Neuronal stem cell (in vitro differentiated cells): ENCODE results near the gene ATP5F1D.

Experiments
- DNase-seq: peaks from one replicate; pipeline ENCODE4 v3.0.0-alpha.2; 2013; ENCODE audit warnings: low spot score
- H2AFZ ChIP-seq: one replicate; pipeline ENCODE4 v1.6.1; 2013; ENCODE audit warnings: mild to moderate bottlenecking, low read length, inconsistent platforms
- H2AK5ac ChIP-seq: 2 replicates; pipeline ENCODE4 v1.6.1; 2013; ENCODE audit warnings: low read depth, mild to moderate bottlenecking, inconsistent platforms, low read length, moderate library complexity, mixed read lengths
- H2BK120ac ChIP-seq: 2 replicates; pipeline ENCODE4 v1.6.1; 2013; ENCODE audit warnings: low read depth, mild to moderate bottlenecking, inconsistent platforms, low read length, moderate library complexity, mixed read lengths
- H2BK12ac ChIP-seq: one replicate; pipeline ENCODE4 v1.6.1; 2013; ENCODE audit warnings: low read length, inconsistent platforms
- H2BK15ac ChIP-seq: 2 replicates; pipeline ENCODE4 v1.6.1; 2013; ENCODE audit warnings: mild to moderate bottlenecking, low read length, inconsistent platforms, mixed read lengths
- H2BK5ac ChIP-seq: one replicate; pipeline ENCODE4 v1.6.1; 2013; ENCODE audit warnings: inconsistent platforms, mild to moderate bottlenecking, low read length, moderate library complexity
- H3K14ac ChIP-seq: one replicate; pipeline ENCODE4 v1.6.1; 2013; ENCODE audit warnings: low read length, inconsistent platforms
- H3K18ac ChIP-seq: 2 replicates; pipeline ENCODE4 v1.6.1; 2013; ENCODE audit warnings: low read length, inconsistent platforms
- H3K23ac ChIP-seq: 2 replicates; pipeline ENCODE4 v1.6.1; 2013; ENCODE audit warnings: low read depth, mild to moderate bottlenecking, mixed read lengths, low read length, inconsistent platforms; ENCODE audit not compliant: poor library complexity
- H3K27ac ChIP-seq: replicated peaks from 3 replicates; pipeline ENCODE4 v1.5.1; 2013; ENCODE audit warnings: low read length, inconsistent platforms
- H3K27me3 ChIP-seq, 3 experiments: 2 replicates each; pipeline ENCODE4 v1.6.1; 2013; ENCODE audit warnings: low read length in 3 of 3, mild to moderate bottlenecking in 2 of 3, inconsistent platforms in 1 of 3, low read depth in 1 of 3, mixed read lengths in 1 of 3, moderate library complexity in 1 of 3; ENCODE audit not compliant: control insufficient read depth in 3 of 3, insufficient read depth in 3 of 3
- H3K36me3 ChIP-seq, 2 donors: replicated peaks in 1 of 2; 2 replicates each; pipeline ENCODE4 v1.6.1; 2013; ENCODE audit warnings: low read length in 2 of 2; ENCODE audit not compliant: control insufficient read depth in 2 of 2, insufficient read depth in 2 of 2
- H3K4ac ChIP-seq: 2 replicates; pipeline ENCODE4 v1.6.1; 2013; ENCODE audit warnings: inconsistent platforms, mild to moderate bottlenecking, low read length, moderate library complexity
- H3K4me1 ChIP-seq, 2 donors: 1 replicate in 1 of 2; 2 replicates in 1 of 2; pipeline ENCODE4 v1.6.1; 2013; ENCODE audit warnings: low read length in 2 of 2, low read depth in 1 of 2; ENCODE audit not compliant: control insufficient read depth in 2 of 2, insufficient read depth in 1 of 2
- H3K4me2 ChIP-seq: one replicate; pipeline ENCODE4 v1.6.1; 2013; ENCODE audit warnings: mild to moderate bottlenecking, low read length, inconsistent platforms; ENCODE audit not compliant: insufficient read depth, poor library complexity, severe bottlenecking
- H3K4me3 ChIP-seq, 2 donors: 2 replicates each; pipeline ENCODE4 v1.5.1; 2013; ENCODE audit warnings: low read length in 2 of 2, mild to moderate bottlenecking in 2 of 2, inconsistent platforms in 1 of 2, moderate library complexity in 1 of 2
- H3K79me1 ChIP-seq: one replicate; pipeline ENCODE4 v1.6.1; 2013; ENCODE audit warnings: low read depth, mild to moderate bottlenecking, inconsistent platforms, low read length, moderate library complexity
- H3K9ac ChIP-seq: one replicate; pipeline ENCODE4 v1.6.1; 2013; ENCODE audit warnings: mild to moderate bottlenecking, low read depth, low read length, inconsistent platforms; ENCODE audit not compliant: poor library complexity
- H3K9me3 ChIP-seq, 2 donors: replicated peaks in 1 of 2; 2 replicates each; pipeline versions ENCODE3 to v1.6.1; 2013; ENCODE audit warnings: low read length in 2 of 2, mild to moderate bottlenecking in 2 of 2, inconsistent platforms in 1 of 2, low read depth in 1 of 2, mixed read lengths in 1 of 2, moderate library complexity in 1 of 2; ENCODE audit not compliant: control insufficient read depth in 2 of 2, insufficient read depth in 1 of 2
- H4K8ac ChIP-seq: one replicate; pipeline ENCODE4 v1.6.1; 2013; ENCODE audit warnings: low read depth, mild to moderate bottlenecking, inconsistent platforms, low read length, moderate library complexity
- H4K91ac ChIP-seq: one replicate; pipeline ENCODE4 v1.6.1; 2013; ENCODE audit warnings: low read length, low read depth, mild to moderate bottlenecking, inconsistent platforms; ENCODE audit not compliant: poor library complexity
- WGBS, 2 donors: extraction: QIAGEN DNeasy Blood & Tissue Kit; methylation state at CpG; one replicate each; pipeline ENCODE4 v1.1.7; 2013; ENCODE audit warnings: missing lambda C conversion rate in 2 of 2, mixed read lengths in 1 of 2; ENCODE audit not compliant: insufficient read length in 2 of 2, insufficient replicate concordance in 1 of 2; ENCODE audit errors: extremely low coverage in 2 of 2; 5-methylcytosine and 5-hydroxymethylcytosine counted together

ATP5F1D gene

GRCh38 chr19:1283207-1283916 is 41.8 kb downstream of the ATP5F1D start:
- peak overlapping the region; percentile 73 for H3K23ac ChIP-seq

GRCh38 chr19:1283917-1284292 is 42.4 kb downstream of the ATP5F1D start:
- Histone ChIP-seq H4K8ac (no peak overlapping the region), H3K27me3 (peaks cover 0 to 11% (median 4%) of the 10 kb centered on the region in 3 experiments), H2BK5ac (no peak overlapping the region), H3K14ac (no peak overlapping the region), H3K27ac (no peak overlapping the region), H3K23ac (peak overlapping the region; percentile 44), H3K4ac (peak overlapping the region; percentile 11), H2BK120ac (no peak overlapping the region), H3K4me3 (no peak overlapping the region), H3K4me1 (peaks cover 12 to 33% of the 10 kb centered on the region in 2 donors), H3K79me1 (peaks cover 22% of the 10 kb centered on the region), H3K18ac (peak overlapping the region; percentile 71), H2AFZ (no peak overlapping the region), H3K4me2 (no peak overlapping the region), H2BK15ac (peak overlapping the region; percentile 91), H2AK5ac (peak overlapping the region; percentile 86), H3K9me3 (no peaks in the 10 kb centered on the region), H4K91ac (no peak overlapping the region), H3K36me3 (peaks cover 7 to 8% of the 10 kb centered on the region in 2 donors), H2BK12ac (no peak overlapping the region), H3K9ac (no peak overlapping the region)
- no CpG with 5 or more reads among the region's 12 CpGs for WGBS, 2 donors
- DNase-seq = no peak

More at GRCh38 chr19:1283207-1283916, 41.8 kb downstream of the ATP5F1D start:
- no peak overlapping the region for H3K4me2 ChIP-seq
- H2AK5ac ChIP-seq = peak overlapping the region; percentile 86
- no peak overlapping the region for H2BK5ac ChIP-seq
- H3K4ac ChIP-seq = peak overlapping the region; percentile 11
- H4K91ac ChIP-seq = no peak overlapping the region
- peak overlapping the region; percentile 21 for H3K14ac ChIP-seq
- H3K9me3 ChIP-seq = no peaks in the 10 kb centered on the region
- peaks cover 9 to 12% of the 10 kb centered on the region in 2 donors for H3K36me3 ChIP-seq
- H3K4me1 ChIP-seq = peaks cover 12 to 33% of the 10 kb centered on the region in 2 donors
- no peak overlapping the region for H3K27ac ChIP-seq
- H3K18ac ChIP-seq = peak overlapping the region; percentile 71
- H2AFZ ChIP-seq = no peak overlapping the region
- peaks cover 19% of the 10 kb centered on the region for H3K79me1 ChIP-seq
- H2BK15ac ChIP-seq = peak overlapping the region; percentile 91
- H4K8ac ChIP-seq = no peak overlapping the region
- H3K4me3 ChIP-seq = peak overlapping the region in 1 of 2 donors; percentile 4
- no peak for DNase-seq
- WGBS, 2 donors = no CpG with 5 or more reads among the region's 29 CpGs
- no peak overlapping the region for H2BK120ac ChIP-seq
- H2BK12ac ChIP-seq = no peak overlapping the region
- H3K27me3 ChIP-seq = peaks cover 0 to 11% (median 4%) of the 10 kb centered on the region in 3 experiments
- no peak overlapping the region for H3K9ac ChIP-seq

GRCh38 chr19:1284293-1284978 is 42.9 kb downstream of the ATP5F1D start:
- H3K4me2 ChIP-seq = no peak overlapping the region
- H4K91ac ChIP-seq = peak overlapping the region; percentile 39
- H3K4ac ChIP-seq = peak overlapping the region; percentile 78
- H2BK12ac ChIP-seq = peak overlapping the region; percentile 33
- DNase-seq = no peak
- peak overlapping the region; percentile 59 for H3K18ac ChIP-seq
- peak overlapping the region; percentile 91 for H2BK15ac ChIP-seq
- H3K23ac ChIP-seq = peak overlapping the region; percentile 52
- no peak overlapping the region for H4K8ac ChIP-seq
- H3K27me3 ChIP-seq = peaks cover 0 to 11% (median 4%) of the 10 kb centered on the region in 3 experiments
- H2BK5ac ChIP-seq = no peak overlapping the region
- H3K9ac ChIP-seq = no peak overlapping the region
- WGBS, 2 donors = no CpG with 5 or more reads among the region's 20 CpGs
- H3K14ac ChIP-seq = no peak overlapping the region
- H3K4me3 ChIP-seq = no peak overlapping the region
- H3K9me3 ChIP-seq = no peaks in the 10 kb centered on the region
- no peak overlapping the region for H3K27ac ChIP-seq
- H2AFZ ChIP-seq = no peak overlapping the region
- H3K79me1 ChIP-seq = peaks cover 26% of the 10 kb centered on the region
- H2BK120ac ChIP-seq = no peak overlapping the region
- peaks cover 2 to 3% of the 10 kb centered on the region in 2 donors for H3K36me3 ChIP-seq
- peaks cover 15 to 33% of the 10 kb centered on the region in 2 donors for H3K4me1 ChIP-seq
- peak overlapping the region; percentile 86 for H2AK5ac ChIP-seq
